Measurements from ENCODE around the gene SEL1L.
"Not testable (repeated sequence)": the region's sequence is repeated elsewhere in the genome, so short reads cannot be mapped to it uniquely, and the experiment has no call there.

Gene SEL1L

DNA sequence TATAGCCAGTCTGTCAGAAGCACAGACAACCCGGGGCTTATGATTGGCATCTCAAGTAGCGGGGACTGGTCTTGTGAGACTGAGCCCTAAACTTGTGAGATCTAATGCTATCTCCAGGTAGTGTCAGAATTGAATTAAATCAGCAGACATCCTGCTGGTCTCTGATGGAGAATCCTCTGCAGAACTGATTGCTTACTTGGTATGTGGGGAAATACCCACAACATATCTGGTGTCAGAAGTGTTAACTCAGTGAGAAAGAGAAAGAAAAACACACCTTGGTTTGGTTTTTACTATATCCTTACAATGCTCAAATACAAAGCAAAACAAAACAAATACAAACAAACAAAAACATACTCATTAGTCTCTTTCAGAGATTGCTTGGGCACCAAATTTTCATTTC is 10.0 kb downstream of the SEL1L start:
- no peak for DNase-seq

DNA sequence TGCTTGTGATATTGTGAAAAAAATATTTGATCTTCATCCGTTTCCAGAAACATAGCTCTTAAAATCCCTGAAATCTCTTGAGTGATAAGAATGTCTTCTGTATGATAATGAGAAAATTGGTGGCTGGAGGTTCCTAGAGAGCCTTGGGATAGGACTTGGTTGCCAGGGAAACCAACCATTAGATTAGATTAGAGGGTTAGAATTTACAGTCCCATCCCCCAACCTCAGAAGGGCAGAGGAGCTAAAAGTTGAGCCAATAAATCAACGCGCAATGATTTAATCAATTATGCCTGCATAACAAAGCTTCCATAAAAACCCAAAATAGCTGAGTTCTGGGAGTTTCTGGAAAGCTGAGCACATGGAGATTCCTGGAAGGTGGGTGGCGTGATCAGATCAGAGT is 10.6 kb downstream of the SEL1L start:
- DNase-seq: no peak

DNA sequence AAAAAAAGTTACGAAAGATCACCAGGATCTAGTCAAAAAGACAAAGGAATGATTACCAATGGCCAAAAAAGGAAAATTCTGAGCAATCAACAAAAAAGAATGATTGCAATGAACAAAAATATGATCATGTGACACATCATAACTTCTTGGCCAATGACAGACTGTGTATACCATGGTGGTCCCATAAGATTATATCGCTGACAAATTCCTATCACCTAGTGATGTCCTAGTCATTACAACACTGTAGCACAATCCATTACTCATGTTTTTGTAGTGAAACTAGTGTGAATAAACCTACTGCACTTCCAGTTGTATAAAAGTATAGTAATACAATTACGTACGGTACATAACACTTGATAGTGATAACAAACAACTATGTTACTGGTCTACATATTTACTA is 12.3 kb downstream of the SEL1L start:
- DNase-seq: no peak

DNA sequence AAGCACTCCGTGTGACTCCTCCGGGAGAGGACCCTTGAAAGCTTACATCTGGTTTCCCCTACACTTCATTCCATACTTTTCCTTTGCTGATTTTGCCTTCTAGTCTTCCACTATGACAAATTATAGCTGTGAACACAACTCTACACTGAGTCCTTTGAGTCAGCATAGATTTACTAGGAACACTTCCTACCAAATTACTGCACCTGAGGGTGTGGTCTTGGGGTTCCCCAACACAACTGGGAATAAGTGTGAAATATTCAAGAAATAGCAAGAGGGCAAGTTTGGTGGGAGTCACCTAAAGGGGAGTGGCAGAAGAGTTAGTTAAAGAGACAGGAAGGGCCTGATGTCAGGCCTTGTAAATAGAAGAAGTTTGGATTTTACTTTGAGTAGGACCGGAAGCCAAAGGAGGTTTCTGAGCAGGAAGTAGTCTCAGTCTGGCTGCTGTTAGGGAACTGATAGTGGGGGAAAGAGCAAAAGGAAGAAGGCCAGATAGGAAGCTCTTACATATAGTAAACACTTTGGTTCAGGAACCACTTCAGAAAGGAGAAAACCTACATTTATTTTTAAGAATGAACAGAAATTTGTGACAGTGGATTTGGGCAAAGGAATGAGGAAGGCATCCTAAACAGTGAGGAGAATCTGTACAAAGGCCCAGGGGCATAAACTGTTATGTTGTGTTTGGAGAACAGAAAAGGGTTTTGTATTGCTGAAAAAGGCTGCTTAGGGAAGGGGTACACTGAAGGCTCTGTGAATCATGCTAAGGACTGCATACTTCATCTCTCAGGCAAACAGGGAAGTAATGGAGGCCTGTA is 14.2 kb downstream of the SEL1L start:
- DNase-seq: no peak

DNA sequence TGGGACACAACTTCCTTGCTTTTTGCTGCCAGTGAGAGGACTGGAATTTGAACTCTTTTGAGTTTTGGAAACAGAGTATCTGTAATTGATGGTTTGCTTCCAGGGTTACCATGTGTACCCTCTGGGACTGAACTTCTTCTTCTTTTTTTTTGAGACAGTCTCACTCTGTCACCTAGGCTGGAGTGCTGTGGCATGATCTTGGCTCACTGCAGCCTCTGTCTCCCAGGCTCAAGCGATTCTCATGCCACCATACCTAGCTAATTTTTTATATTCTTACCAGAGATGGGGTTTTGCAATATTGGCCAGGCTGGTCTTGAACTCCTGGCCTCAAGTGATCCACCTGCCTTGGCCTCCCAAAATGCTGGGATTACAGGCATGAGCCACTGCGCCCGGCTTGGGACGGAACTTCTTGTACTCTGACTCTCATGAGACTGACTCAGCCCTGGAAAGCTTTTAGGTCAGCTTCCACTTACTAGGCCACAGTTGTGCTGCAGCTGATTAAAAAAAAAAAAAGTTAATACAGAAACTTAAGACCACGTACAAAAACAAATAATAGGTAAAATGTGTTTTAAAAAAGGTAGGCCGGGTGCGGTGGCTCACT is 15.8 kb downstream of the SEL1L start:
- no peak for DNase-seq

DNA sequence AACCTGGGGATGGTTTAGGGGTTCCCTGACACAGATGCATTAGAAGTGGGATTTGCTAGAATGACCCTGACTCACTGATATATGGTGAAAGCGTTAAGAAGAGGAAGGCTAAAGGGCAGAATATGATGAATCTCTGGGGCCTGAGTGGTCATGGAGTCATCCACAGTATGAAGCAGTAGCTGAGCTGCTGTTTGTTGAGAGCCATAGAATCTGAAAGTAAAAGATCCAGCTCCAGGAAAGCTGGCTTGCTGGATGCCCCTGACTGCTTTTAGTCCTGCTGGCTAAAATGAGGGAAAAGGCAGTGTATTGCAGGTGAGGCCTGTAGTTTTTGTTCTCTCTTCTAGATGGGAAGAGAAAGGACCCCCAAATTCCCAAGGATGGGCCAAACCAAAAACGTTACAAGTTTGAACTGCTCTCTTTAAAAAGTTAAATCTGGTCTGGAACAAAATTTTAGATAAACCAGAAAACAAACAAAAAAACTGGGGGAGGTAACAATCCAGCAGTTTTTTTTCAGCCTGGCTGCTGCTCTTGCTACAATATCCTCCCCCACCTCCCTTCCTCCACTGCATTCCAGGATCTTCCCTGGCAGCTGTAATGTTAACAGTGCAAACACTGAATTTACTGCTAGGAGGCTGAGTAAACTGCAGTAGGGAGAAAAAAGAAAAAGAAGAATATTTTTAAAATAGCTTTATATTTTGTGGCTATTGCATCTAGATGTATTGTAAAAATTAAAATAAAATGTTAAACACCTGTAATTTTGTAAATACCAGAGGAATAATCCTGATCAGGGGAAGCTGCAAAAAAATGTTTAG is 16.5 kb downstream of the SEL1L start:
- no peak for DNase-seq

DNA sequence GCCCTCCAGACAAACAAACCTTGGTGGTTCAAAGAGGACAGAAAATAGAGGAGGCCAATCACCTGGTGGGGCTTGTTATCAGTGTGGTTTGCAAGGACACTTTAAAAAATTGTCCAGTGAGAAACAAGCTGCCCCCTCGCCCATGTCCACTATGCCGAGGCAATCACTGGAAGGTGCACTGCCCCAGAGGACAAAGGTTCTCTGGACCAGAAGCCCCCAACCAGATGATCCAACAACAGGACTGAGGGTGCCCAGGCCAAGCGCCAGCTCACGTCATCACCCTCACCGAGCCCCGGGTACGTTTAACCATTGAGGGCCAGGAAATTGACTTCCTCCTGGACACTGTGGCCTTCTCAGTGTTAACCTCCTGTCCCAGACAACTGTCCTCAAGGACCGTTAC is 17.7 kb downstream of the SEL1L start:
- not testable (repeated sequence) for DNase-seq

DNA sequence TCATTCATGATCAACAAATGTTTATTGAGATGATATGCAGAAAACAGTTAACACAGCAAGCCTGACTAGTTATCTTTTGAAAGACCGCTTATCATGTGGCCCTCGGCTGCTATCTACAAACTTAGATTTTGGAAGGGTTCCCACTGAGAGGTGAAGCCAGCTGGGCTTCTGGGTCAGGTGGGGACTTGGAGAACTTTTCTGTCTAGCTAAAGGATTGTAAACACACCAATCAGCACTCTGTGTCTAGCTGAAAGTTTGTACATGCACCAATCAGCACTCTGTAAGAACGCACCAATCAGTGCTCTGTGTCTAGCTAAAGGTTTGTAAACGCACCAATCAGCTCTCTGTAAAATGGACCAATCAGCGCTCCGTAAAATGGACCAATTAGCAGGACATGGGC is 20.8 kb downstream of the SEL1L start:
- not testable (repeated sequence) for DNase-seq

DNA sequence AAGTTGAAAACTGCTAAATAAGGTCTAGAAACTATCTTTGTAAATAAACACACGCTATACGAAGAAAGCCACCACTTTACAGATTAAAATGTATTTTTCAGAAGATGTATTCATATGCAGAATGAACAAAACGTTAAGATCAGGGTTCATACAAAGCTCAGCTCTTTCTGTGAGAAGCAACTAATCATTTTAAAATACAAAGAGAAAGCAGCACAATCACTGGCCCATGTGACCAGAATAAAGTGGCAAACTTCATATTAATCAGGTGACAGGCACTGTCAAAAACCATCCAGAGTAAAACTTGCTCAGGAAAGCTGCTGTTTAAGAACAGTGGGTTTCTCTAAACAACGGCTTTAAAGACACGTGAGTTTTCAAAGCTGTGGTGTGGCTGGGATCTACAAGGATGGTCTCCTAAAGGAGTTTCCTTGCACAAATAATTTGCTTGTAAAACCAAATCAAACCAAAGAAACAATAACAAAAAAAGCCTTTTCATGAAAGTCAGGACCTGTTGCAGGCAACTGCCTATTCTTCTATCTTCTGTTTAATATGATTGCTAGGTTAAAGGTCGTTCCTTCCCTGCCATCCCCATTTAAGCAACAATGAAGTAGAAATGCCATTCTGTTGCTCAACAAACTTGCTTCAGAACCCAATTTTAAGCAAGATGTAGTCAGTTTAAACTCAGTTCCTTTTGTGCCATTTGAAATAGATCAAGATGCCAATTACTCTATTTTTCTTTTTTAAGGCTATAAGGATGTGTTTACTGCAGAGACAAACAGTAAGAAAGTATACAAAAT is 22.3 kb downstream of the SEL1L start:
- DNase-seq: no peak

DNA sequence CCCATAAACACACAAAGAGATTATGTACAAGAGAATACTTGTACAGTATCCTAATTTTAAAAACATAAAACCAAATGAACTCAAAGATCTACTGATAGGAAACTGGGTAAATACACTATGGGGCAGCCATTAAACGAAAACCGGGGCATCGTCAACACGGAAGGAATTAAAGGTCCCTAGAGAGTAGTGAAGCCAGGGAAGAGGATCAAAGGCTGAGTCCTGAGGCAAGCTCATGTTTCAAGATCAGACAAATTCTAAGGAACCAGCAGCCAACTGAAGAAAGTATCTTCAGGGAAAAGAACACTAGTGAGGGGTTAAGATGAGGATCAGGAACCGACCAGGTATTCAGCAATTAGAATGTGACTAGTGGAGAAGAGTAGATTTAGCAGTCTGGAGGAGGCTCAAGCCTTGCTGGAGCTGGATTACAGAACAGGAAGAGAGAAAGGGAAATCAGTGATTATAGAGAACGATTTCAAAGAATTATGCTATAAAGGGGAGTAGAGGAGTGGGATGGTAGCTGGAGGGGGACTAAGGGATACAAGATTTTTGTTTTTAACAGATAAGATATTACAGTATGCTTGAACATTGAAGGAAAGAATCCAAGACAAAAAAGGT is 23.7 kb downstream of the SEL1L start:
- DNase-seq: no peak

DNA sequence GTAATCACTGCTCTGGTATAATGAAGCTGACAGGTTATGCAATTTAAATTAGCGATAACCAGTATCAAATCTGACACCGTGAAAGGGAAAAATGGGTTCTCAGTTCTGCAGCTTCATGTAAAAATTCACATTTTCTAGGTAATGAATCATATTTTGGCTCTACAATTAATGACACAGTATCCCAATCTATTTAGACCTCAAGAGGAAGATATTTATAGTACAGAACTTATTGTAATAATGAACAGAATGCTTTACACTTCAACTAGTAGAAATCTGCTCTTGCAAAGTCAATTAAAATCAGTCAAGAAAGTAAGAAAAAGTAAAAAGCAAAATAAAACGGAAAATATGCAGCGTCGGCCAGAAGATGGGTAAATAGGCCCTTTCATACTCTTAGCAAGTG is 24.3 kb downstream of the SEL1L start:
- DNase-seq: no peak

DNA sequence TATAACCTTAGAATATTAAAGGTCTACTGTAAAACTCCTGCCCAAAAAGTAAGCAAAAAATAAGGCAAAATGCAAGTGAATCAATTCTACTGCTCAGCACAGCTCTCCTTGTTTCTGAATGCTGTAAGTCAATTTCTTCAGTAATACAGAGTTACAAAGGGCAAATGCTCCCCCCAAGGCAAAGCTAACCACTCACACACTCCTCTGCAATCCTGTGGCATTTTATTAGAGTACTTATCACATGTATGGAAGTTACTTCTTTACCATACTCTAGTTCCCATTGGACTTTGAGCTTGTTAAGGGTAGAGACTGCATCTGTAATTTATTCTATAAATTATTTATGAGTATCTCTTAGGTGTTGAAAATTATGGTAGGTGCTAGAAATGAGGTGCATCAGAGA is 27.2 kb downstream of the SEL1L start:
- no peak for DNase-seq

DNA sequence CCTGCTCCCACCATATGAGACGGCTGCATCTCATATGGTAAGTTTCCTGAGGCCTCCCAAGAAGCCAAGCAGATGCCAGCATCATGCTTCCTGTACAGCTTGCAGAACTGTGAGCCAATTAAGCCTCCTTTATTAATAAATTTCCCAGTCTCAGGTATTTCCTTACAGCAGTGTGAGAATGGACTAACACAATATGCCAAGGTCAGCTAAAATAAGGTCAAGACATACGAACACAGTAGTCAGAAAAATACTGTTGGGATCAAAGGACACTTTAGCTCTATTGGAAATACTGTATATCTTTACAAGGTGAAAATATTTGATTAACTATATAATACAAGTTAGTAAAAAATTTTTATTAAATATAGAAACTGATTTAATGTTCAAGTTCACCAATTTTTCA is 28.8 kb downstream of the SEL1L start:
- DNase-seq: no peak

DNA sequence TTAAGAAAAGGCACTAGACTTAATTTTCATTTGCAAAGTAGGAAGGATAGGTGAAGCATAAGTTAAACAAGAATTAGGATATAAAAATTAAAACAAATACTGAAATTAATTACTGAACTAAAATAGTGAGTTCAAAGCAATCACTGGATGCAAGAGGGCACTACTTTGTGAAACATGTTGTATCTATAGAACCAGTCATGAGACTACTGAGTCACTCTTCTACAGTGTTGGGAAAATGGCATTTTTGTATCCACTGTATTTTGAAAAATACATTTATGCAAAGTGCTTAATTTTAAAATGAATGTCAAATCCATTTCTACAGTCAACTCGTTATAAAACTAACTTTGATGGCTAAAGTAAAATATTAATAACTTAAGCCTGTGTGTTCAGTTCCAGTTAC is 47.9 kb downstream of the SEL1L start:
- no peak for DNase-seq

DNA sequence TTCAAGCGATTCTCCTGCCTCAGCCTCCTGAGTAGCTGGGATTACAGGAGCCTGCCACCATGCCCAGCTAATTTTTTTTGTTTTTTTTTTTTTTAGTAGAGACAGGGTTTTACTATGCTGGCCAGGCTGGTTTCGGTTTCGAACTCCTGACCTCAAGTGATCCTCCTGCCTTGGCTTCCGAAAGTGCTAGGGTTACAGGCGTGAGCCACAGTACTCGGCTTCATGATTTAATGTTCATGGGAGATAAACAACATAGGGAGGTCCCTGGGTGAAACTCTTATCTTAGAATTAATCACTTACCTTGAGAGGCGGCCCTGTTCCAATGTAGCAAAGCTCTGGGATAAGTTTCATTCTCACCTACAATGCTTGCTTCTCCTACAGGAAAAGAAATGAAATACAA is 48.3 kb downstream of the SEL1L start:
- no peak for DNase-seq

DNA sequence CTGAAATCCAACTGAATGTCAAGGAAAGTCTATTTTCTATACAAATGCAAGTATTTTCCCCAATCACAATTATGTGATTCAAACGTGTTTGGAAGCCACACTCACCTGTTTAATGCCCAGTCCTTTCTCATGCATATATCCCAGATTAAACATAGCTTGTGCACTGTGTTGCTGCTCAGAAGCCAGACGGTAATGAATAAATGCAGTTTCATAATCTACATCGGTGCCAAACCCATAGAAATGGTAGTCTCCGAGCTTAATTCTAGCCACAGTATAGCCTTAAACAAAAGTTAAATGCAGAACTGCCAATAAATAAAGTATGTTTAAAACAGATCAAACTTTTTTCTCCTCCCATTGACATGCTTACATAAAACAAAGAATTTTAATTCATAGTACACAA is 49.5 kb downstream of the SEL1L start:
- no peak for DNase-seq

DNA sequence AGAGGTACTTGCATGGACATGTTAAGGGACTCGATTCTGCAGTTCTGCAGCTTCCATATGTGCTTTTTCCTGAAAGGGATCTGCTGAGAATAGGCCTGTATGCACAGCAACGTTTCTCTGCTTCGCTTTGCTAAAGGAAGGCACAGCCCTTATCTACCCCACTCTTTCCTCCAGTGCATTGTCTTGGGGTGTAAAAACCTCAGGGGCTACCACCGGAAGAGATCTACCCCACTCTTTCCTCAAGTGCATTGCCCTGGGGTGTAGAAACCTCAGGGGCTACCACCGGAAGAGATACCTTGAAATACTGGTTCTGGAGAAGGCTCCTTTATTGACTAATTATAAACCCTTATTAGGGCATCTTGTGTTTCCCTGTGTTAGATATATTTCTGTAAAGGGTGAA is 52.9 kb downstream of the SEL1L start:
- no peak for DNase-seq

DNA sequence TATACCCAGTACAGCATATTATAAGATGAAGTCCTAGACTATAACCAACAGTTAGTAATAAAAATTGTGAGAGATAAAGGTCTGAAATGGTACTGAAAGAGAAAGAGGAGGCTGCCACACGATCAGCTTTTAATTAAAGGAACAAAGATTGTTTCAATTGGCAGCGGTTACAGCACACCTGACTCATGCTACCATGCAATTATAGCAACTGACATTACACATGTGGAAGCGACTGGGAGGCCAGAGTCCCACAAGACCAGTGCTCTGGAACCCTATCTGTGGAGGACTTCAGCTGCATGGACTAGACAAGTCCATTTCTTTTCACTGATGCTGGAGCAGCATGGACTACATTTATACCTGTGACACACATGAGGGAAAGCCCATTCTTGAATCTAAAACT is 55.2 kb downstream of the SEL1L start:
- DNase-seq: no peak

DNA sequence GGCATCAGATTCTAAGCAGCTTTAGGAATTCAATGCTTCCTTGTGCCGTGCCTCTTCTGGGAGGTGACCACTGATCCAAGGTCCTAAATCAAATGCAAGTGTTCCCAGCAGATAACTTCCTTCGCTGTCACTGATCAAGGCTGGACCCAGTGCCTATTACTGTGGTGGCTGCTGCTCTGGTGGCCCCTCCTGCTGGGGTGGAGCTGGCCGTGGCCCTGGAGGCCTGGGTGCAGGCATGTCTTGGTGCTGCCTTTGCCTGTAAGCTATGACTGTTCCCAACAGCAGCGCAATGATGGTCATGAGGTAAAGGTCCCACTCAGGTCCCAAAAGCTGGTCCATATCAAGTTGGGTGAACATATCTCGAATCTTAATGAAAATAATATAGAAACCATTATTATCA is 56.8 kb downstream of the SEL1L start:
- no peak for DNase-seq

DNA sequence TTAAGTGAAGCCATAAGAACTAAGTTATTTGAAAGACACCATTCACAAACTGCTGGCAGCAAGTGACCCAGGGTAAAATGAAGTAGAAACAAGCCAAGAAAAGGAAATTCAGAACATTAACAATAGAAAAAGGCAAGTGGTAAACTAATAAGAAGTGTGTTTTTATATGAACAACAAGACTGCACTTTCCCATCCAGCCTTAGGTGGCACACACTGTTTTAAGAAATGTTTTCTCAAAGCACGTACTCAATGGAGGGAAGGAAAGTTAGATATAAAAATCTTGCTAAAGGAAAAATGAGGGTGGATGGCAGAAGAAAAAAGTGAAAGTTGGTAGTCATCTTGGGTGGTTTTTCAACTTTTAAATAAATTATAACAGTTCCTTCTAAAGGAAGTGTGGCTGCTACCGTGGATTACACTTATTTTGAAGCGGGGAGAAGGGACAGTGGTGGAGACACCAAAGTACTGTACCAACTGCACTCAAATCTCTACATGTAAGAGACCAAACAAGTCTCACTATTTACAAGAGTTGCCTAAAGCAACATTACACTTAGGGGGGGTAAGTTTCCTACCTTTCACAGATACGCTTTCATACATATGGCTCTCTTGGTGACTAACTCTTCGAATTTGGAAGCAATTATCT is 58.8 kb downstream of the SEL1L start:
- no peak for DNase-seq

DNA sequence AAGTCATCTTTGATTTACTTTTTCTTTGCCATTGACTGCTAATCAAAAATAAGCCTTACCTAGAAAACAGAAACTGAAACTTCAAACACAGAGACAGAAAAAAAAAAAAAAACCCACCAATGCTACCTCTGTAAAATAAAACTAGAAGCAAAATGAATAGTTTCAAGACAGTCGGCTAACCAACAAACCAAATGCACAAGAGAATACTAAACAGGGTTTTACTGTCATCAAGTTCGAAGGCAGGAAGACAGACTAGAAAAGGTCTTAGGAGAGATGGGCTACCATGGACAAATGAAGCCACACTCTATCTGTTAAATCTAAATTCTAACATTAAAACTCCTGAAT is 59.5 kb downstream of the SEL1L start:
- DNase-seq: no peak

DNA sequence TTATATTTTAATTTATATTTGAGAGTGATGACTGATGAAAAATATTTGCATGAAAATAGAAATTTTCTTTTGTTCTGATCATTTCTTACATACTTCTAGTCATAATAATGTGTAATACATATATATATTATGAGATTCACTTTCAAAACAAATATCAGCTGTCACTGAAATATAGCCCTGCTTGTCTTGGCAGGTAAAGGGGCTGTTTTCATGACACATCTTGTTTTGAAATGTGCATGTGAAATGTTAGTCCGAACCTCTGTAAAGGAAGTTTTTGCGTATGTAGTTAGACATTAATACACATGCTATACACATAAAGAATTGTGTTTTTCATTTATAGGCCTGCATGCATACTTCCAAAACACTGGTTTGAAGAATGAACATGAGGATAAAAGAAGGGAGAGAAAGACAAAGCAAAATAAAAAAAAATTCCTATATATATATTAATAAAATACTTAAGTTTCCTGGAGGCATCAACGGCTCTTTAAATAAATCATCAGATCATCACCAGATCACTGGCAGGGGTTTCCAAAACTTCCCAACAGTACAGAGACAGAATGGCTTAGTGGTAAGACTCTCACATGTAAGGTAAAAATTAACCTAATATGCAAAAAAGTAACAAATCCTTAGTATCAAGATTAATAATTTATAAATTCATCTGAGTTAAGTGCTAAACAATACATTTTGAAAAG is 60.1 kb downstream of the SEL1L start:
- no peak for DNase-seq
